ENCODE data around the gene MILR1. TPM values are rescaled to one million over a fixed set of nuclear protein-coding genes. Genes with fewer than 3 reads are reported as not detected.

Gene MILR1
- polyA plus RNA-seq, 2 of the 4 experiments (the other 2 are of a cell fraction) = 2.3 to 12.2 TPM

GRCh38 chr17:64503341-64503740 lies 54.4 kb downstream of the MILR1 start:
- no peak overlapping the region for H3K27ac ChIP-seq
- CTCF ChIA-PET = interaction anchor here (0.7 to 4.9 kb wide), 5 partner anchors 12 to 83 kb away, joined by 3 to 42 read pairs (median 10); no protein-coding TSS in a partner anchor
- H3K4me1 ChIP-seq = peaks cover 53% of the 10 kb centered on the region
- peak overlapping the region; percentile 91; the same call in 2 of the 3 replicates for H3K4me3 ChIP-seq
- ATAC-seq (no peak), FAIRE-seq (no peak), DNase-seq (ENCODE audit: low read depth in 1 of 2, low spot score in 1 of 2) (no peak)
- no peaks in the 10 kb centered on the region for H3K9me3 ChIP-seq
- TF ChIP-seq TP53 (CRISPR knock-in tag; IDR thresholded peaks at IDR 0.05) (0 out of 2 replicates have a peak, but pooled peaks have one; percentile 38), ZFP36 (IDR thresholded peaks at IDR 0.05; ENCODE audit: borderline replicate concordance, partially characterized antibody) (no peak)
- peak overlapping the region; percentile 93 for H3K4me2 ChIP-seq
- POLR2A ChIA-PET = no interaction called here
- WGBS (ENCODE audit: missing lambda C conversion rate) = 91% methylated on average over 5 of the region's 5 CpGs

- no peaks in the 10 kb centered on the region for H3K9me3 ChIP-seq
- ChIA-PET CTCF (interaction anchor here (0.7 to 4.9 kb wide), 6 partner anchors 8 to 145 kb away, joined by 3 to 42 read pairs (median 15); partner anchors contain the start of gene POLG2), POLR2A (interaction anchor here (4.2 kb wide), 1 partner anchor 7 kb away, joined by 132 read pairs; the partner anchor contains the start of gene POLG2)
- FAIRE-seq (no peak), ATAC-seq (no peak), DNase-seq (ENCODE audit: low read depth in 1 of 2, low spot score in 1 of 2) (no peak)
- 42% methylated on average over 7 of the region's 7 CpGs for WGBS (ENCODE audit: missing lambda C conversion rate)
- TF ChIP-seq NFE2L2 (conservative IDR thresholded peaks at IDR 0.05; ENCODE audit: low read length) = no peak
- TF ChIP-seq BHLHE40 (IDR thresholded peaks at IDR 0.05; ENCODE audit: low read depth, low read length) = no peak
- 0 out of 2 replicates have a peak, but pooled peaks have one; percentile 21 for TF ChIP-seq POLR2AphosphoS2 (conservative IDR thresholded peaks at IDR 0.05; ENCODE audit: low read length)
- TF ChIP-seq PBX3 (IDR thresholded peaks at IDR 0.05) = no peak
- no peak for TF ChIP-seq ELK1 (IDR thresholded peaks at IDR 0.05; ENCODE audit: low read depth, low read length)
- no peak for TF ChIP-seq JUNB (IDR thresholded peaks at IDR 0.05)
- TF ChIP-seq ZFP36 (IDR thresholded peaks at IDR 0.05; ENCODE audit: borderline replicate concordance, partially characterized antibody) = no peak
- TF ChIP-seq RARB (CRISPR knock-in tag; IDR thresholded peaks at IDR 0.05) = peak; percentile 60; the same call in 1 of the 2 replicates
- no peak for TF ChIP-seq FOSL2 (IDR thresholded peaks at IDR 0.05)
- 0 out of 2 replicates have a peak, but pooled peaks have one; percentile 9 for TF ChIP-seq FOSL2 (CRISPR knock-in tag; IDR thresholded peaks at IDR 0.05)
- TF ChIP-seq E2F6 (IDR thresholded peaks at IDR 0.05; ENCODE audit: borderline replicate concordance, low read depth) = no peak
- TF ChIP-seq ATOH8 (CRISPR knock-in tag; IDR thresholded peaks at IDR 0.05; ENCODE audit: low read depth) = no peak
- TF ChIP-seq MAX (IDR thresholded peaks at IDR 0.05) = no peak
- TF ChIP-seq MYC (IDR thresholded peaks at IDR 0.05; ENCODE audit: borderline replicate concordance, low read length) = no peak
- no peak for TF ChIP-seq EHF (CRISPR knock-in tag; IDR thresholded peaks at IDR 0.05)
- TF ChIP-seq HEYL (CRISPR knock-in tag; IDR thresholded peaks at IDR 0.05) = no peak
- no peak; the same call in 1 of the 2 replicates for TF ChIP-seq FOSB (CRISPR knock-in tag; IDR thresholded peaks at IDR 0.05)
- TF ChIP-seq JUN (IDR thresholded peaks at IDR 0.05) = 0 out of 5 replicates have a peak, but pooled peaks of 1 of the 2 experiments have one; percentile 4
- peak; percentile 47; the same call in 1 of the 2 replicates for TF ChIP-seq HOXB5 (CRISPR knock-in tag; IDR thresholded peaks at IDR 0.05)
- TF ChIP-seq NR3C1 (IDR thresholded peaks at IDR 0.05) = no peak
- TF ChIP-seq HOXA7 (CRISPR knock-in tag; IDR thresholded peaks at IDR 0.05) = 0 out of 2 replicates have a peak, but pooled peaks have one; percentile 71
- no peak for TF ChIP-seq HES2 (IDR thresholded peaks at IDR 0.05)
- no peak for TF ChIP-seq SMC3 (IDR thresholded peaks at IDR 0.05)
- no peak for TF ChIP-seq CBX2 (IDR thresholded peaks at IDR 0.05; ENCODE audit: borderline replicate concordance, low read depth)
- no peak for TF ChIP-seq RAD21 (conservative IDR thresholded peaks at IDR 0.05 in 1 of 2, IDR thresholded peaks at IDR 0.05 in 1 of 2)
- peak overlapping the region; percentile 91 for H3K4me3 ChIP-seq
- peaks cover 53% of the 10 kb centered on the region for H3K4me1 ChIP-seq
- H3K4me2 ChIP-seq = peak overlapping the region; percentile 93
- peak overlapping the region; percentile 96 to 97; a peak in 4 of 6 replicates for H3K27ac ChIP-seq
Measured at GRCh38 chr17:64503821-64504768, 55.2 kb downstream of the MILR1 start.

Measured in A549 (cell line).